DMS53 (cell line): Measurements from ENCODE around the gene HEPHL1.
"Not testable (repeated sequence)": the region's sequence is repeated elsewhere in the genome, so short reads cannot be mapped to it uniquely, and the experiment has no call there.

ENCODE experiments used
- DNase-seq: peaks from one replicate; lab custom pipeline; 2025; lab: John Stamatoyannopoulos, UW

The HEPHL1 gene

GRCh38 chr11:94084164-94084563 lies 63.0 kb downstream of the HEPHL1 start:
- DNase-seq: no peak

- no peak for DNase-seq
Measured at GRCh38 chr11:94088906-94089305, 67.8 kb downstream of the HEPHL1 start.

- DNase-seq: no peak
Measured at GRCh38 chr11:94089341-94089740, 68.2 kb downstream of the HEPHL1 start.

GRCh38 chr11:94090401-94090800 lies 69.2 kb downstream of the HEPHL1 start:
- DNase-seq: no peak

GRCh38 chr11:94091091-94091490 lies 69.9 kb downstream of the HEPHL1 start:
- no peak for DNase-seq

- DNase-seq: peak; percentile 95
Measured at GRCh38 chr11:94100253-94100652, 79.1 kb downstream of the HEPHL1 start.

GRCh38 chr11:94103471-94103870 lies 82.3 kb downstream of the HEPHL1 start:
- DNase-seq: no peak

- DNase-seq: no peak
Measured at GRCh38 chr11:94104734-94105133, 83.6 kb downstream of the HEPHL1 start.

GRCh38 chr11:94106716-94107115 lies 85.6 kb downstream of the HEPHL1 start:
- no peak for DNase-seq

GRCh38 chr11:94107363-94107762 lies 86.2 kb downstream of the HEPHL1 start:
- peak; percentile 32 for DNase-seq

- no peak for DNase-seq
Measured at GRCh38 chr11:94111241-94111640, 90.1 kb downstream of the HEPHL1 start.

- no peak for DNase-seq
Measured at GRCh38 chr11:94111660-94112059, 90.5 kb downstream of the HEPHL1 start.

GRCh38 chr11:94112206-94112953 lies 91.2 kb downstream of the HEPHL1 start:
- no peak for DNase-seq

- DNase-seq: no peak
Measured at GRCh38 chr11:94117197-94117574, 96.0 kb downstream of the HEPHL1 start.

- DNase-seq: no peak
Measured at GRCh38 chr11:94117871-94118270, 96.7 kb downstream of the HEPHL1 start.

- not testable (repeated sequence) for DNase-seq
Measured at GRCh38 chr11:94119676-94120075, 98.5 kb downstream of the HEPHL1 start.

- not testable (repeated sequence) for DNase-seq
Measured at GRCh38 chr11:94120516-94120915, 99.4 kb downstream of the HEPHL1 start.

- DNase-seq: no peak
Measured at GRCh38 chr11:94120946-94121345, 99.8 kb downstream of the HEPHL1 start.

- peak; percentile 37 for DNase-seq
Measured at GRCh38 chr11:94125407-94126115, 104.4 kb downstream of the HEPHL1 start.

GRCh38 chr11:94127638-94128037 lies 106.5 kb downstream of the HEPHL1 start:
- DNase-seq: no peak

GRCh38 chr11:94128291-94128745 lies 107.2 kb downstream of the HEPHL1 start:
- peak; percentile 85 for DNase-seq

- DNase-seq: peak; percentile 97
Measured at GRCh38 chr11:94128746-94129511, 107.8 kb downstream of the HEPHL1 start, which contains the start of gene PANX1. Gene PANX1 (plus strand): TSS chr11:94128841. CDS start chr11:94129313, 472 bp downstream.
